Endothelial cell of umbilical vein (primary cell): ENCODE data around the gene C12orf50. TPM values are rescaled to one million over a fixed set of nuclear protein-coding genes. Genes with fewer than 3 reads are reported as not detected.

Experiments used
- BruUV-seq: library from RNA; stranded (reverse); fragments of 400-500 nt; replicated peaks from 2 replicates; lab custom pipeline; 2021; lab: Mats Ljungman, UMichigan
- CTCF ChIA-PET: fragments of 300-600, 350-600 bp; sonication (Branson Sonifier 250); formaldehyde crosslinking; loops from one replicate; lab custom pipeline; 2021; ENCODE audit warnings: antibody characterized with exemption, inconsistent platforms; lab: Charles Lee
- POLR2A ChIA-PET: fragments of 300-600, 350-600 bp; sonication (Branson Sonifier 250); formaldehyde crosslinking; loops from one replicate; lab custom pipeline; 2021; ENCODE audit warnings: antibody characterized with exemption, inconsistent platforms; lab: Charles Lee
- DNase-seq: peaks from one replicate; pipeline ENCODE4 v3.0.0-alpha.2; 2011; ENCODE audit warnings: low read depth, low spot score
- FAIRE-seq: peaks from 2 replicates; lab custom pipeline; 2011; peaks lifted over from hg19 to GRCh38; lab: Jason Lieb, UNC
- H2AFZ ChIP-seq: 2 replicates; pipeline ENCODE4 v1.6.0; 2012; ENCODE audit warnings: low read depth, low read length, control low read depth, inconsistent platforms
- H3K27ac ChIP-seq: 2 replicates; pipeline ENCODE4 v1.5.1; 2011; ENCODE audit warnings: low read depth, mild to moderate bottlenecking, control low read depth, low read length, moderate library complexity; ENCODE audit not compliant: insufficient read depth
- H3K27me3 ChIP-seq, 2 experiments: 2 replicates each; pipeline versions ENCODE4 v1.6.0 to v1.6.1; 2011; ENCODE audit warnings: low read length in 2 of 2, mixed read lengths in 1 of 2; ENCODE audit not compliant: control insufficient read depth in 2 of 2, insufficient read depth in 2 of 2
- H3K36me3 ChIP-seq, 2 experiments: 2 replicates in 1 of 2; 3 replicates in 1 of 2; pipeline ENCODE4 v1.5.1; 2011; ENCODE audit warnings: low read length in 2 of 2, mild to moderate bottlenecking in 1 of 2, moderate library complexity in 1 of 2; ENCODE audit not compliant: control insufficient read depth in 2 of 2, insufficient read depth in 2 of 2; ENCODE audit errors: extremely low read depth in 1 of 2
- H3K4me1 ChIP-seq: 3 replicates; pipeline ENCODE4 v1.5.1; 2011; ENCODE audit warnings: mild to moderate bottlenecking, low read length; ENCODE audit not compliant: control insufficient read depth, insufficient read depth; ENCODE audit errors: extremely low read depth
- H3K4me2 ChIP-seq: 2 replicates; pipeline ENCODE4 v1.6.1; 2011; ENCODE audit warnings: low read length, control low read depth, mixed read lengths; ENCODE audit not compliant: insufficient read depth
- H3K4me3 ChIP-seq, 3 experiments: fragments of 200-600 bp in 1 of 3; sonication (generic), shearing (Covaris generic) in 1 of 3; replicated peaks in 1 of 3; 2 replicates each; pipeline ENCODE4 v1.5.1; 2011 to 2016; ENCODE audit warnings: control low read depth in 3 of 3, low read length in 3 of 3, mild to moderate bottlenecking in 2 of 3, inconsistent platforms in 1 of 3, low read depth in 1 of 3, moderate library complexity in 1 of 3; ENCODE audit not compliant: insufficient read depth in 1 of 3
- H3K79me2 ChIP-seq: 2 replicates; pipeline ENCODE4 v1.6.0; 2012; ENCODE audit warnings: low read length, inconsistent platforms; ENCODE audit not compliant: control insufficient read depth, insufficient read depth
- H3K9ac ChIP-seq: replicated peaks from 2 replicates; pipeline ENCODE3; 2011; ENCODE audit warnings: low read length, control low read depth; ENCODE audit not compliant: insufficient read depth; ENCODE audit errors: extremely low read depth
- H3K9me1 ChIP-seq: replicated peaks from 3 replicates; pipeline ENCODE4 v1.6.0; 2011; ENCODE audit warnings: mild to moderate bottlenecking, low read length; ENCODE audit not compliant: control insufficient read depth, insufficient read depth; ENCODE audit errors: extremely low read depth
- H3K9me3 ChIP-seq: replicated peaks from 2 replicates; pipeline ENCODE4 v1.5.1; 2012; ENCODE audit warnings: low read length, inconsistent platforms; ENCODE audit not compliant: control insufficient read depth, insufficient read depth
- H4K20me1 ChIP-seq: replicated peaks from 2 replicates; pipeline ENCODE3; 2011; ENCODE audit warnings: mild to moderate bottlenecking, low read length; ENCODE audit not compliant: control insufficient read depth, insufficient read depth; ENCODE audit errors: extremely low read depth
- CTCF ChIP-seq, 2 donors: IDR thresholded peaks; 1 replicate in 1 of 2; 2 replicates in 1 of 2; pipeline ENCODE4 v1.5.1; 2011; ENCODE audit warnings: low read length in 2 of 2, mild to moderate bottlenecking in 2 of 2, moderate library complexity in 2 of 2, control low read depth in 1 of 2, inconsistent platforms in 1 of 2, low read depth in 1 of 2; ENCODE audit not compliant: insufficient read depth in 1 of 2; ENCODE audit errors: extremely low read depth in 1 of 2
- EZH2 ChIP-seq: IDR thresholded peaks from 2 replicates; pipeline ENCODE4 v1.6.1; 2012; ENCODE audit warnings: borderline replicate concordance, low read depth, mild to moderate bottlenecking, moderate library complexity, low read length, inconsistent platforms; ENCODE audit not compliant: severe bottlenecking
- FOS ChIP-seq: IDR thresholded peaks from 2 replicates; pipeline ENCODE4 v1.6.1; 2011; ENCODE audit warnings: mild to moderate bottlenecking, low read length, moderate library complexity, borderline replicate concordance; ENCODE audit not compliant: insufficient read depth
- GATA2 ChIP-seq: IDR thresholded peaks from 2 replicates; pipeline ENCODE4 v1.7.0; 2011; ENCODE audit warnings: low read depth, mild to moderate bottlenecking, moderate library complexity, mixed read lengths, low read length; ENCODE audit not compliant: insufficient read length, insufficient read depth
- JUN ChIP-seq: IDR thresholded peaks from 2 replicates; pipeline ENCODE4 v1.6.1; 2011; ENCODE audit warnings: borderline replicate concordance, low read depth; ENCODE audit not compliant: insufficient read length, insufficient read depth
- MAX ChIP-seq: IDR thresholded peaks from 2 replicates; pipeline ENCODE4 v1.6.1; 2011; ENCODE audit not compliant: insufficient read depth, insufficient read length
- MYC ChIP-seq: IDR thresholded peaks from one replicate; pipeline ENCODE4 v1.6.1; 2011; ENCODE audit warnings: mild to moderate bottlenecking, low read depth, low read length
- POLR2A ChIP-seq: IDR thresholded peaks from 2 replicates; pipeline ENCODE4 v1.6.1; 2012; ENCODE audit warnings: low read depth, mild to moderate bottlenecking, control low read depth, low read length
- POLR2AphosphoS5 ChIP-seq: IDR thresholded peaks from 2 replicates; pipeline ENCODE4 v1.6.1; 2012; ENCODE audit warnings: low read depth, mild to moderate bottlenecking, control low read depth, low read length, moderate library complexity; ENCODE audit not compliant: insufficient read depth
- dilution Hi-C: fragments of 300-500 bp; cut with MboI; formaldehyde crosslinking; loops from one replicate; pipeline ENCODE4 v1.15.0; 2019; ENCODE audit warnings: low sequenced_read_pairs; ENCODE audit not compliant: extremely low pct_ligation_motif_present
- intact Hi-C: fragments of 100-400 bp; cut with micrococcal nuclease; formaldehyde crosslinking; loops from one replicate; pipeline ENCODE4 v1.10.0; 2022
- polyA plus RNA-seq, 4 experiments: library from polyadenylated mRNA; depleted of rRNA in 3 of 4; stranded (reverse) in 3 of 4; unstranded in 1 of 4; fragments of >200 nt; gene quantifications; 2 replicates each; pipeline versions ENCODE4 v1.2.1 to v1.2.3, GENCODE V29; 2011 to 2012; ENCODE audit warnings: missing spikeins in 1 of 4
- total RNA-seq: library from RNA; stranded (reverse); gene quantifications from 2 replicates; pipeline ENCODE4 v1.2.3, GENCODE V29; 2021

Gene C12orf50
- total and polyA plus RNA-seq, 2 donors (not counting 3 experiments of a cell fraction or from before 2014, with no cell fraction given) = 0.31 TPM; not detected in 1

DNA sequence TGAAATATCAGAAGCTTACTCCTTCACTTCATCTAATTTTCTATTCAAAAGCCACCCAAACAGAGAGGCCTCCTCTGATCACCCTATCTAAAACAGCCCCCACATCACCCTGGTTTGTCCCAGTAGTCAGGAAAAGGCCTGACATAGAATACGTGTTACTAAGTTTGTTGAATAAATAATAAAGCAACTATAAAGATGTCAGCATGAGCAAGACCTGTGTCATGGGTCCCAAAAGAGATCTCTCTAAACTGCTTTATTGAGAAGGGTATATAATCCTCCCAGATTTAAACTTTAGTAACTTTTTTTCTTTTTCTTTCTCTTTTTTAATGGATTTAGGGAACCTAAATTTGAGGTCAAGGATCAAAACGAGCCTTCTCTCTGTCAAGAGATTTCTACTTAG, 27.4 kb upstream of the C12orf50 start:
- Histone ChIP-seq H4K20me1 (no peaks in the 10 kb centered on the region), H3K9me3 (no peaks in the 10 kb centered on the region), H3K79me2 (no peaks in the 10 kb centered on the region), H3K9me1 (no peaks in the 10 kb centered on the region), H3K27me3 (no peaks in the 10 kb centered on the region), H3K36me3 (peaks cover 0 to 5% of the 10 kb centered on the region in 2 experiments), H3K4me2 (no peak overlapping the region), H3K4me1 (no peaks in the 10 kb centered on the region), H3K27ac (no peak overlapping the region), H2AFZ (no peak overlapping the region), H3K4me3 (no peak overlapping the region), H3K9ac (no peak overlapping the region)
- FAIRE-seq = no peak
- dilution Hi-C loops = no loop called here
- intact Hi-C loops = no loop called here
- ChIA-PET POLR2A (no interaction called here), CTCF (interaction anchor here (1.1 to 1.9 kb wide), 2 partner anchors 14 to 18 kb away, joined by 4 to 8 read pairs; no protein-coding TSS in a partner anchor)
- no TSS peak for BruUV-seq
- no peak for DNase-seq
- TF ChIP-seq POLR2AphosphoS5 = no peak
- TF ChIP-seq CTCF (IDR thresholded peaks at IDR 0.05; ENCODE audit: extremely low read depth in 1 of 2, insufficient read depth in 1 of 2, low read depth in 1 of 2, low read length in 2 of 2) = no peak
- no peak for TF ChIP-seq JUN
- no peak for TF ChIP-seq FOS
- no peak for TF ChIP-seq POLR2A
- TF ChIP-seq MAX = no peak
- no peak for TF ChIP-seq MYC
- TF ChIP-seq GATA2 = no peak
- TF ChIP-seq EZH2 = no peak
